Mammary epithelial cell (primary cell): ENCODE measurements around the gene CYB5R2.

ENCODE experiments used
- CTCF ChIP-seq, 2 donors: IDR thresholded peaks in 1 of 2; conservative IDR thresholded peaks in 1 of 2; 2 replicates each; pipeline ENCODE4 v1.5.1; 2011 to 2012; ENCODE audit warnings: inconsistent platforms in 2 of 2, low read length in 2 of 2, mild to moderate bottlenecking in 2 of 2, control low read depth in 1 of 2, low read depth in 1 of 2; ENCODE audit not compliant: insufficient read depth in 1 of 2; ENCODE audit errors: extremely low read depth in 1 of 2
- EZH2 ChIP-seq: IDR thresholded peaks from 2 replicates; pipeline ENCODE4 v1.6.1; 2012; ENCODE audit warnings: low read length, inconsistent platforms, borderline replicate concordance

- TF ChIP-seq CTCF (conservative IDR thresholded peaks at IDR 0.05 in 1 of 2, IDR thresholded peaks at IDR 0.05 in 1 of 2; ENCODE audit: extremely low read depth in 1 of 2, insufficient read depth in 1 of 2, low read depth in 1 of 2, low read length in 2 of 2) (no peak), EZH2 (no peak)
Observed at GRCh38 chr11:7689239-7689638, 15.9 kb upstream of the CYB5R2 start.
